HEK293 (cell line): ENCODE measurements around the gene ITK.
A peak's percentile ranks its signal among the peaks of the same experiment; 100 is the strongest.

ENCODE experiments used
- CTCF ChIA-PET: fragments of 350-600 bp; formaldehyde crosslinking; extraction: SDS; loops from one replicate; lab custom pipeline; 2021; ENCODE audit warnings: antibody characterized with exemption; lab: Yijun Ruan, JAX
- POLR2A ChIA-PET: fragments of 300-600 bp; formaldehyde crosslinking; extraction: SDS; loops from one replicate; lab custom pipeline; 2020; ENCODE audit warnings: antibody characterized with exemption, inconsistent platforms; lab: Yijun Ruan, JAX
- H3K27ac ChIP-seq: fragments of 200-500 bp; sonication (Bioruptor generic); 2 replicates; pipeline ENCODE4 v1.5.1; 2014; ENCODE audit warnings: low read depth, low read length, control low read depth, inconsistent platforms; ENCODE audit errors: extremely low read depth
- H3K36me3 ChIP-seq, 2 experiments: fragments of 200-500 bp in 1 of 2; sonication (Bioruptor generic) in 1 of 2; 1 replicate in 1 of 2; 2 replicates in 1 of 2; pipeline ENCODE4 v1.5.1; 2014 to 2017; ENCODE audit warnings: inconsistent platforms in 2 of 2, low read length in 2 of 2; ENCODE audit not compliant: control insufficient read depth in 2 of 2, insufficient read depth in 1 of 2
- H3K4me1 ChIP-seq: fragments of 200-500 bp; sonication (Bioruptor generic); 2 replicates; pipeline ENCODE4 v1.5.1; 2014; ENCODE audit warnings: mild to moderate bottlenecking, low read length, inconsistent platforms; ENCODE audit not compliant: control insufficient read depth, insufficient read depth
- H3K4me3 ChIP-seq: 2 replicates; pipeline ENCODE4 v1.5.1; 2011; ENCODE audit warnings: low read depth, mild to moderate bottlenecking, control low read depth, low read length, moderate library complexity
- H3K9me3 ChIP-seq: fragments of 200-500 bp; sonication (Bioruptor generic); 2 replicates; pipeline ENCODE4 v1.5.1; 2014; ENCODE audit warnings: low read depth, low read length, inconsistent platforms; ENCODE audit not compliant: control insufficient read depth, insufficient read depth
- ATF2 ChIP-seq: fragments of 450-650 bp; formaldehyde crosslinking; IDR thresholded peaks from 2 replicates; pipeline ENCODE4 v1.5.1; 2016; ENCODE audit warnings: missing biosample characterization, missing genetic modification characterization, low read depth
- GLI2 ChIP-seq: fragments of 450-650 bp; formaldehyde crosslinking; IDR thresholded peaks from 2 replicates; pipeline ENCODE4; 2017; ENCODE audit warnings: missing biosample characterization, missing genetic modification characterization, low read depth, borderline replicate concordance
- GLIS2 ChIP-seq: fragments of 450-650 bp; formaldehyde crosslinking; IDR thresholded peaks from 2 replicates; pipeline ENCODE4 v1.5.1; 2016; ENCODE audit warnings: missing biosample characterization, missing genetic modification characterization
- OSR2 ChIP-seq: fragments of 450-650 bp; formaldehyde crosslinking; IDR thresholded peaks from 2 replicates; pipeline ENCODE4 v1.5.1; 2016; ENCODE audit warnings: missing biosample characterization, missing genetic modification characterization
- PRDM6 ChIP-seq: fragments of 450-650 bp; formaldehyde crosslinking; IDR thresholded peaks from 2 replicates; pipeline ENCODE4 v1.5.1; 2017; ENCODE audit warnings: missing biosample characterization, missing genetic modification characterization
- ZBTB11 ChIP-seq: fragments of 450-650 bp; formaldehyde crosslinking; conservative IDR thresholded peaks from 2 replicates; pipeline ENCODE4 v1.5.1; 2016; ENCODE audit warnings: low read depth, missing biosample characterization, missing genetic modification characterization
- ZFHX2 ChIP-seq: fragments of 450-650 bp; formaldehyde crosslinking; conservative IDR thresholded peaks from 2 replicates; pipeline ENCODE4 v1.5.1; 2016; ENCODE audit warnings: missing biosample characterization, missing genetic modification characterization
- ZNF16 ChIP-seq: fragments of 450-650 bp; formaldehyde crosslinking; IDR thresholded peaks from 2 replicates; pipeline ENCODE4 v1.5.1; 2016; ENCODE audit warnings: low read depth, missing biosample characterization, missing genetic modification characterization
- ZNF175 ChIP-seq: fragments of 450-650 bp; formaldehyde crosslinking; IDR thresholded peaks from 2 replicates; pipeline ENCODE4 v1.5.1; 2016; ENCODE audit warnings: missing biosample characterization, missing genetic modification characterization
- ZNF211 ChIP-seq: fragments of 450-650 bp; formaldehyde crosslinking; IDR thresholded peaks from 2 replicates; pipeline ENCODE4 v1.5.1; 2016; ENCODE audit warnings: low read depth, missing biosample characterization, missing genetic modification characterization
- ZNF449 ChIP-seq: fragments of 450-650 bp; formaldehyde crosslinking; IDR thresholded peaks from 2 replicates; pipeline ENCODE4 v1.5.1; 2017; ENCODE audit warnings: missing biosample characterization, mild to moderate bottlenecking, missing genetic modification characterization, moderate library complexity
- ZNF629 ChIP-seq: fragments of 450-650 bp; formaldehyde crosslinking; IDR thresholded peaks from 2 replicates; pipeline ENCODE4 v1.5.1; 2017; ENCODE audit warnings: missing biosample characterization, missing genetic modification characterization
- ZNF692 ChIP-seq: fragments of 450-650 bp; formaldehyde crosslinking; IDR thresholded peaks from 2 replicates; pipeline ENCODE4 v1.5.1; 2016; ENCODE audit warnings: missing biosample characterization, missing genetic modification characterization
- ZNF701 ChIP-seq: fragments of 450-650 bp; formaldehyde crosslinking; IDR thresholded peaks from 2 replicates; pipeline ENCODE4 v1.5.1; 2016; ENCODE audit warnings: missing biosample characterization, missing genetic modification characterization
- ZNF843 ChIP-seq: fragments of 450-650 bp; formaldehyde crosslinking; IDR thresholded peaks from 2 replicates; pipeline ENCODE4 v1.5.1; 2016; ENCODE audit warnings: missing biosample characterization, missing genetic modification characterization
- ZSCAN23 ChIP-seq: fragments of 450-650 bp; formaldehyde crosslinking; IDR thresholded peaks from 2 replicates; pipeline ENCODE4 v1.5.1; 2016; ENCODE audit warnings: missing biosample characterization, missing genetic modification characterization

ITK gene

GRCh38 chr5:157279605-157280239 lies 99.1 kb downstream of the ITK start:
- Histone ChIP-seq H3K4me1 (no peaks in the 10 kb centered on the region), H3K27ac (no peak overlapping the region), H3K36me3 (peaks cover 0 to under 1% of the 10 kb centered on the region in 2 experiments; a peak in 1 of 3 replicates), H3K9me3 (no peaks in the 10 kb centered on the region), H3K4me3 (no peak overlapping the region)
- ChIA-PET POLR2A (interaction anchor here (1.5 kb wide), 1 partner anchor 12 kb away, joined by 3 read pairs; no protein-coding TSS in a partner anchor), CTCF (interaction anchor here (0.7 to 1.7 kb wide), 2 partner anchors 26 to 116 kb away, joined by 3 to 9 read pairs; no protein-coding TSS in a partner anchor)
- TF ChIP-seq ZNF692 (tag by site-specific recombination) = no peak
- TF ChIP-seq ZNF16 = no peak
- no peak for TF ChIP-seq GLIS2 (tag by site-specific recombination)
- TF ChIP-seq ZFHX2 (tag by site-specific recombination) = no peak
- no peak for TF ChIP-seq ZNF449 (tag by site-specific recombination)
- TF ChIP-seq ZNF843 (tag by site-specific recombination) = no peak
- TF ChIP-seq ZNF701 (tag by site-specific recombination) = no peak
- TF ChIP-seq ZSCAN23 (tag by site-specific recombination) = no peak
- TF ChIP-seq ZNF175 (tag by site-specific recombination) = no peak

- ChIA-PET POLR2A (no interaction called here), CTCF (no interaction called here)
- TF ChIP-seq GLI2 (tag by site-specific recombination) (no peak), ZNF211 (tag by site-specific recombination) (no peak), ZNF629 (peak; percentile 70), PRDM6 (tag by site-specific recombination) (0 out of 2 replicates have a peak, but pooled peaks have one; percentile 28), ZBTB11 (tag by site-specific recombination) (peak; percentile 53; the same call in 1 of the 2 replicates), OSR2 (tag by site-specific recombination) (no peak), ATF2 (peak; percentile 10; the same call in 1 of the 2 replicates)
- Histone ChIP-seq H3K27ac (no peak overlapping the region), H3K9me3 (no peaks in the 10 kb centered on the region), H3K36me3 (peaks cover 0 to 12% of the 10 kb centered on the region in 2 experiments; a peak in 1 of 3 replicates), H3K4me1 (no peaks in the 10 kb centered on the region), H3K4me3 (no peak overlapping the region)
These were observed 100.3 kb downstream of the ITK start for GRCh38 chr5:157280927-157281326.
